ENCODE measurements around the gene GPR62. TPM values are rescaled to one million over a fixed set of nuclear protein-coding genes. Genes with fewer than 3 reads are reported as not detected.
A peak's percentile ranks its signal among the peaks of the same experiment; 100 is the strongest.

The GPR62 gene
- polyA plus RNA-seq, 3 donors: not detected

DNA sequence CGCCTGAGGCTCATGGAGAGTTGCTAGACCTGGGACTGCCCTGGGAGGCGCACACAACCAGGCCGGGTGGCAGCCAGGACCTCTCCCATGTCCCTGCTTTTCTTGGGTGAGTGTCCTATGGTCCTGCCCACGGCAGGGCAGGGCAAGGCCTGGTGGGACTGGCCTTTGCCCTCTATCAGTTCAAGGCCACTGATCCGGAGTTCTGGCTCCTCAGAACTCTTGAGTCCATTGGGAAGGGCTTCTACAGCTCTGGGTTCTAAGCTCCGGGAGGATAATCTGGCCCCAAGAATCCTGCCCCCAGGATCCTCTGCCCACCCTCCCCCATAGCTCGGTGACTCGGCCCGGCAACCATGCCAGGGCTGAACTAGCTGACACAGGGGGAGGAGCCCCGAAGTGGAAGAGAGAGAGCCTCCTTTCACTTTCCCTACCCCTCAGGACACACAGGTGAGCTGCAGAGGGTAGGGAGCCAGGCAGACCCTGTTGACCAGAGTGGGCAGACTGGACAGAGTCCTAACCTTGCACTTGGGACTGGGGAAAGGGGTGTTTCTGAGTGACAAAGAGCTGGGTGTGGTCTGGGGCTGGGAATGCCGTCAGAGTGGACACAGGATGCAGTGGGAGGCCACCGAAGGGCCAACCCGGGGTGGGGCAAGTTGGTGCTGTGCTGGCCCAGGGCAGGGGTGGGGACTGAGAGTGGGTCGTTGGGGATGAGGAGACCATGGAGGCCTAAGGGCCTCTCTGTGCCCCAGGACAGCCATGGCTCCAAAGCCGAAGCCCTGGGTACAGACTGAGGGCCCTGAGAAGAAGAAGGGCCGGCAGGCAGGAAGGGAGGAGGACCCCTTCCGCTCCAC, 12.4 kb upstream of the GPR62 start:
- H3K9me3 ChIP-seq (replicated peaks in 1 of 2; ENCODE audit: control insufficient read depth in 1 of 2, insufficient read depth in 1 of 2, low read length in 2 of 2): no peaks in the 10 kb centered on the region
- Mint-ChIP-seq H3K4me3 (peak overlapping the region; percentile 85 to 86), H3K27ac (peak overlapping the region; percentile 74 to 91 (median 84)), H3K9me3 (peaks cover 0 to 1% (median 0%) of the 10 kb centered on the region in 7 donors), H3K4me1 (peaks cover 28% of the 10 kb centered on the region), H3K27me3 (ENCODE audit: low read depth in 3 of 3) (peaks cover 0 to 2% (median 2%) of the 10 kb centered on the region in 3 donors), H3K36me3 (peaks cover 9 to 16% of the 10 kb centered on the region in 2 donors)
- H3K79me2 ChIP-seq (ENCODE audit: insufficient read depth, low read length): peaks cover 19% of the 10 kb centered on the region
- peak overlapping the region; percentile 35 to 90 (median 48) for H3K4me3 ChIP-seq (replicated peaks in 1 of 3; ENCODE audit: low read depth in 2 of 3, low read length in 3 of 3)
- peak overlapping the region; percentile 96 for H3K4me2 ChIP-seq (replicated peaks; ENCODE audit: extremely low read depth, low read length, poor library complexity, severe bottlenecking)
- WGBS (ENCODE audit: insufficient coverage): 47% methylated on average over 10 of the region's 17 CpGs
- peaks cover 7 to 16% of the 10 kb centered on the region in 2 donors for H3K36me3 ChIP-seq (replicated peaks in 1 of 2; ENCODE audit: control insufficient read depth in 1 of 2, insufficient read depth in 2 of 2, low read length in 2 of 2)
- peak overlapping the region; percentile 76 for H3K9ac ChIP-seq (ENCODE audit: insufficient read depth, low read length, poor library complexity, severe bottlenecking)
- peak overlapping the region; percentile 85 for H2AFZ ChIP-seq (ENCODE audit: insufficient read depth, low read depth, low read length, poor library complexity, severe bottlenecking)
- no peaks in the 10 kb centered on the region for H4K20me1 ChIP-seq (ENCODE audit: insufficient read depth, low read length)
- no peaks in the 10 kb centered on the region for H3K27me3 ChIP-seq (ENCODE audit: control insufficient read depth in 2 of 2, insufficient read depth in 2 of 2, low read length in 2 of 2)
- H3K27ac ChIP-seq (ENCODE audit: low read depth in 1 of 2, low read length in 2 of 2): peak overlapping the region; percentile 58 to 86
- intact Hi-C loops (cut with micrococcal nuclease): loop anchor here (2.0 to 5.0 kb wide), 5 partner anchors 32 to 199 kb away; partner anchors contain the start of genes ABHD14A (in 2 of the 2), ABHD14B (in 2 of the 2), DUSP7 (in 1 of the 2) and RPL29 (in 1 of the 2)
- peak; percentile 26 to 38 (median 38) for DNase-seq
- TF ChIP-seq, protein P1, sequence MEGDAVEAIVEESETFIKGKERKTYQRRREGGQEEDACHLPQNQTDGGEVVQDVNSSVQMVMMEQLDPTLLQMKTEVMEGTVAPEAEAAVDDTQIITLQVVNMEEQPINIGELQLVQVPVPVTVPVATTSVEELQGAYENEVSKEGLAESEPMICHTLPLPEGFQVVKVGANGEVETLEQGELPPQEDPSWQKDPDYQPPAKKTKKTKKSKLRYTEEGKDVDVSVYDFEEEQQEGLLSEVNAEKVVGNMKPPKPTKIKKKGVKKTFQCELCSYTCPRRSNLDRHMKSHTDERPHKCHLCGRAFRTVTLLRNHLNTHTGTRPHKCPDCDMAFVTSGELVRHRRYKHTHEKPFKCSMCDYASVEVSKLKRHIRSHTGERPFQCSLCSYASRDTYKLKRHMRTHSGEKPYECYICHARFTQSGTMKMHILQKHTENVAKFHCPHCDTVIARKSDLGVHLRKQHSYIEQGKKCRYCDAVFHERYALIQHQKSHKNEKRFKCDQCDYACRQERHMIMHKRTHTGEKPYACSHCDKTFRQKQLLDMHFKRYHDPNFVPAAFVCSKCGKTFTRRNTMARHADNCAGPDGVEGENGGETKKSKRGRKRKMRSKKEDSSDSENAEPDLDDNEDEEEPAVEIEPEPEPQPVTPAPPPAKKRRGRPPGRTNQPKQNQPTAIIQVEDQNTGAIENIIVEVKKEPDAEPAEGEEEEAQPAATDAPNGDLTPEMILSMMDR (IDR thresholded peaks at IDR 0.05): no peak
- peaks cover 22 to 27% of the 10 kb centered on the region in 2 donors for H3K4me1 ChIP-seq (ENCODE audit: control insufficient read depth in 1 of 2, insufficient read depth in 2 of 2, low read length in 2 of 2)
